ENCODE data around the gene DENND4A. TPM values are rescaled to one million over a fixed set of nuclear protein-coding genes. Genes with fewer than 3 reads are reported as not detected.

Gene DENND4A
- total RNA-seq, 4 donors from 2014 or later, result 16.6 to 70.1 (median 24.5) TPM

- peaks cover 0 to 16% (median 0%) of the 10 kb centered on the region in 3 donors for H3K36me3 ChIP-seq
Observed at GRCh38 chr15:65676123-65676522, 116.0 kb downstream of the DENND4A start.

GRCh38 chr15:65675551-65675950 lies 116.5 kb downstream of the DENND4A start:
- H3K27ac ChIP-seq, result no peak overlapping the region
- peaks cover 0 to 21% (median 0%) of the 10 kb centered on the region in 3 donors for H3K36me3 ChIP-seq
- no peak for DNase-seq
- no peaks in the 10 kb centered on the region for H3K4me1 ChIP-seq
- no peak overlapping the region for H3K4me3 ChIP-seq
- no peaks in the 10 kb centered on the region for H3K9me3 ChIP-seq
- H3K27me3 ChIP-seq, result no peaks in the 10 kb centered on the region
- TF ChIP-seq POLR2A (IDR thresholded peaks at IDR 0.05), result no peak
- no peak for TF ChIP-seq CTCF (IDR thresholded peaks at IDR 0.05)

More at GRCh38 chr15:65676123-65676522, 116.0 kb downstream of the DENND4A start:
- no peak for TF ChIP-seq POLR2A (IDR thresholded peaks at IDR 0.05)
- no peak for TF ChIP-seq CTCF (IDR thresholded peaks at IDR 0.05)
- Histone ChIP-seq H3K4me3 (no peak overlapping the region), H3K9me3 (no peaks in the 10 kb centered on the region), H3K27ac (no peak overlapping the region), H3K4me1 (no peaks in the 10 kb centered on the region), H3K27me3 (no peaks in the 10 kb centered on the region)
- DNase-seq, result no peak

GRCh38 chr15:65666257-65666656 lies 125.8 kb downstream of the DENND4A start:
- H3K4me1 ChIP-seq, result no peaks in the 10 kb centered on the region
- H3K9me3 ChIP-seq, result no peaks in the 10 kb centered on the region
- TF ChIP-seq CTCF (IDR thresholded peaks at IDR 0.05) (no peak), POLR2A (IDR thresholded peaks at IDR 0.05) (no peak)
- no peak overlapping the region for H3K27ac ChIP-seq
- H3K27me3 ChIP-seq, result no peaks in the 10 kb centered on the region
- peaks cover 0 to 79% (median 0%) of the 10 kb centered on the region in 3 donors for H3K36me3 ChIP-seq
- DNase-seq, result no peak
- no peak overlapping the region for H3K4me3 ChIP-seq

GRCh38 chr15:65663521-65663920 lies 128.6 kb downstream of the DENND4A start:
- Histone ChIP-seq H3K27me3 (no peaks in the 10 kb centered on the region), H3K36me3 (peaks cover 0 to 59% (median 0%) of the 10 kb centered on the region in 3 donors)
- no peak for TF ChIP-seq POLR2A (IDR thresholded peaks at IDR 0.05)
- no peak for TF ChIP-seq CTCF (IDR thresholded peaks at IDR 0.05)

GRCh38 chr15:65660927-65661326 lies 131.2 kb downstream of the DENND4A start:
- no peaks in the 10 kb centered on the region for H3K9me3 ChIP-seq
- H3K4me1 ChIP-seq, result no peaks in the 10 kb centered on the region
- no peak for DNase-seq
- no peak overlapping the region for H3K27ac ChIP-seq
- peaks cover 0 to 43% (median 0%) of the 10 kb centered on the region in 3 donors for H3K36me3 ChIP-seq
- no peak overlapping the region for H3K4me3 ChIP-seq
- no peaks in the 10 kb centered on the region for H3K27me3 ChIP-seq
- TF ChIP-seq CTCF (IDR thresholded peaks at IDR 0.05) (no peak), POLR2A (IDR thresholded peaks at IDR 0.05) (no peak)

More at GRCh38 chr15:65663521-65663920, 128.6 kb downstream of the DENND4A start:
- Histone ChIP-seq H3K4me1 (no peaks in the 10 kb centered on the region), H3K27ac (no peak overlapping the region), H3K9me3 (no peaks in the 10 kb centered on the region), H3K4me3 (no peak overlapping the region)
- peak in 1 of 3 donors; percentile 25 for DNase-seq
